SU-DHL-6 (cell line): ENCODE results near the gene PRICKLE2.

Experiments used
- H2AFZ ChIP-seq: fragments of 200-600 bp; sonication (generic); 2 replicates; pipeline ENCODE4 v1.6.1; 2014; ENCODE audit warnings: low read depth, mild to moderate bottlenecking, moderate library complexity, mixed read lengths, antibody characterized with exemption, low read length; ENCODE audit not compliant: severe bottlenecking
- H3F3A ChIP-seq: fragments of 200-600 bp; shearing (Covaris generic); 2 replicates; pipeline ENCODE4 v1.6.0; 2016; ENCODE audit warnings: antibody characterized with exemption, mild to moderate bottlenecking; ENCODE audit not compliant: insufficient read depth
- H3K27ac ChIP-seq: fragments of 200-600 bp; sonication (generic); 2 replicates; pipeline ENCODE4 v1.5.1; 2016; ENCODE audit warnings: low read depth, mild to moderate bottlenecking, low read length, moderate library complexity, mixed read lengths
- H3K27me3 ChIP-seq: fragments of 200-600 bp; sonication (generic), shearing (Covaris generic); 2 replicates; pipeline ENCODE4 v1.6.0; 2014; ENCODE audit warnings: mild to moderate bottlenecking, low read length
- H3K36me3 ChIP-seq: fragments of 200-600 bp; sonication (generic); 2 replicates; pipeline ENCODE4 v1.6.1; 2014; ENCODE audit warnings: mild to moderate bottlenecking, low read length, mixed read lengths
- H3K4me2 ChIP-seq: fragments of 300-600, 200-600 bp; shearing (Covaris generic), sonication (generic); 2 replicates; pipeline ENCODE4 v1.6.0; 2014; ENCODE audit warnings: low read length, low read depth, mild to moderate bottlenecking; ENCODE audit not compliant: poor library complexity, severe bottlenecking
- H3K4me3 ChIP-seq: fragments of 200-600 bp; sonication (generic); 2 replicates; pipeline ENCODE4 v1.5.1; 2014; ENCODE audit warnings: antibody characterized with exemption, low read length, mild to moderate bottlenecking, mixed read lengths; ENCODE audit not compliant: insufficient read depth, poor library complexity, severe bottlenecking
- H3K79me2 ChIP-seq: fragments of 200-600 bp; sonication (generic); 2 replicates; pipeline ENCODE4 v1.6.1; 2014; ENCODE audit warnings: mild to moderate bottlenecking, low read length, moderate library complexity; ENCODE audit not compliant: insufficient read depth
- H3K9ac ChIP-seq: fragments of 200-600 bp; sonication (generic); 2 replicates; pipeline ENCODE4 v1.7.0; 2014; ENCODE audit warnings: mild to moderate bottlenecking, low read length
- H3K9me2 ChIP-seq: fragments of 200-600 bp; sonication (generic); replicated peaks from 2 replicates; pipeline ENCODE4 v1.6.1; 2014; ENCODE audit warnings: low read length; ENCODE audit not compliant: insufficient read depth
- H3K9me3 ChIP-seq: fragments of 200-600 bp; sonication (generic); 2 replicates; pipeline ENCODE4 v1.6.1; 2014; ENCODE audit warnings: low read length, mixed read lengths; ENCODE audit not compliant: insufficient read depth
- H4K20me1 ChIP-seq: fragments of 200-600 bp; sonication (generic); 2 replicates; pipeline ENCODE4 v1.6.1; 2014; ENCODE audit warnings: low read depth, mild to moderate bottlenecking, antibody characterized with exemption, low read length, moderate library complexity, mixed read lengths
- EZH2phosphoT487 ChIP-seq: fragments of 200-600 bp; sonication (generic), shearing (Covaris generic); conservative IDR thresholded peaks from 2 replicates; pipeline ENCODE4 v1.6.1; 2018; ENCODE audit warnings: mild to moderate bottlenecking, antibody characterized with exemption, low read length, moderate library complexity, mixed read lengths
- TF ChIP-seq, protein P1 (sequence below): fragments of 200-600 bp; sonication (generic); IDR thresholded peaks from one replicate; pipeline ENCODE4 v1.5.1; 2017; ENCODE audit warnings: antibody characterized with exemption, mild to moderate bottlenecking, low read length, moderate library complexity; ENCODE audit not compliant: insufficient read depth, poor library complexity, severe bottlenecking

PRICKLE2 gene

DNA sequence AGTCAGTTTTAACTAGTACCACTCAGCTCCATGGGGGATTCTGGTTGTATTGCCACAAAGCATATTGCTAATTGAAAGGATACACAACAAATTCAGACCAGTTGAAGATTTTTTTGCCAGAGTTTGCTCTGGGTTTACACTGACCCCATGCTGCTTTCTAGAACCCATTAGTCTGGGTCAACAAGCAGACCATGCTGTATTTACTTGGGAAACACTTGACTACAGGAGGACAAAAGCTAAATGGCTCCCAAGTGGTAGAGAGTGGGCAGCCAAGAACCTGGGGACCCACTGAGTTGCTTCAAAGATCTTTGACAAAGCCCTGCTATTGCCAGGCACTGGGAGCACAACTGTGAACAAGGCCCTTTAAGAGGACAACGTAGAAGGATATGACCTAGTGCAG, 115.2 kb downstream of the PRICKLE2 start:
- Histone ChIP-seq H3K4me3 (no peak overlapping the region), H3K27ac (no peak overlapping the region)
- TF ChIP-seq, protein P1, sequence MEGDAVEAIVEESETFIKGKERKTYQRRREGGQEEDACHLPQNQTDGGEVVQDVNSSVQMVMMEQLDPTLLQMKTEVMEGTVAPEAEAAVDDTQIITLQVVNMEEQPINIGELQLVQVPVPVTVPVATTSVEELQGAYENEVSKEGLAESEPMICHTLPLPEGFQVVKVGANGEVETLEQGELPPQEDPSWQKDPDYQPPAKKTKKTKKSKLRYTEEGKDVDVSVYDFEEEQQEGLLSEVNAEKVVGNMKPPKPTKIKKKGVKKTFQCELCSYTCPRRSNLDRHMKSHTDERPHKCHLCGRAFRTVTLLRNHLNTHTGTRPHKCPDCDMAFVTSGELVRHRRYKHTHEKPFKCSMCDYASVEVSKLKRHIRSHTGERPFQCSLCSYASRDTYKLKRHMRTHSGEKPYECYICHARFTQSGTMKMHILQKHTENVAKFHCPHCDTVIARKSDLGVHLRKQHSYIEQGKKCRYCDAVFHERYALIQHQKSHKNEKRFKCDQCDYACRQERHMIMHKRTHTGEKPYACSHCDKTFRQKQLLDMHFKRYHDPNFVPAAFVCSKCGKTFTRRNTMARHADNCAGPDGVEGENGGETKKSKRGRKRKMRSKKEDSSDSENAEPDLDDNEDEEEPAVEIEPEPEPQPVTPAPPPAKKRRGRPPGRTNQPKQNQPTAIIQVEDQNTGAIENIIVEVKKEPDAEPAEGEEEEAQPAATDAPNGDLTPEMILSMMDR: no peak
- TF ChIP-seq EZH2phosphoT487: no peak

DNA sequence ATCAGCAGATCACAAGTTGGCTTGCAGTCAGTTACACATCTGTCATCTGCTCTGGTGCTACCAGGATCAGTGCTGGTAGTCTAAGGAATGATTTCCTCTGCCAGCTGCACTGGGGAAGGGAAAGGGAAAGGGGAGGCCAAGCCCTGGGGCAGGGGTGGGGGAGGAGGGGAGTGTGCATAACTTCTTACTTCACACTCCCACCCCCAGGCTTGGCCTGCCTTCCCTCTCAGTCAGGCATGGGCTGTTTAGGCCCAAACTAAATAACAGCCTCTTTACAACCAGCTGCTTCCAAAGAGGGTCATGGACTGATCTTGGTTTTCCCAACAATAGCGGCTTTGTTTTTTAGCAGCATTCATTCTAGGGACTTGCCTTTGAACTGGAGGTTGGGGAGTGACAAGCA, 115.8 kb downstream of the PRICKLE2 start:
- H3K4me2 ChIP-seq: no peak overlapping the region
- H3K9me2 ChIP-seq: no peaks in the 10 kb centered on the region
- no peak overlapping the region for H3K4me3 ChIP-seq
- no peaks in the 10 kb centered on the region for H4K20me1 ChIP-seq
- H3K27me3 ChIP-seq: no peaks in the 10 kb centered on the region
- no peak for TF ChIP-seq EZH2phosphoT487
- TF ChIP-seq, protein P1: no peak
- no peaks in the 10 kb centered on the region for H3F3A ChIP-seq
- no peak overlapping the region for H3K9ac ChIP-seq
- H3K79me2 ChIP-seq: no peaks in the 10 kb centered on the region
- no peak overlapping the region for H3K27ac ChIP-seq
- no peaks in the 10 kb centered on the region for H3K36me3 ChIP-seq
- H3K9me3 ChIP-seq: no peaks in the 10 kb centered on the region
- H2AFZ ChIP-seq: no peak overlapping the region

More for the DNA sequence above, 115.2 kb downstream of the PRICKLE2 start:
- no peaks in the 10 kb centered on the region for H3F3A ChIP-seq
- no peaks in the 10 kb centered on the region for H3K9me2 ChIP-seq
- no peak overlapping the region for H2AFZ ChIP-seq
- H3K9me3 ChIP-seq: no peaks in the 10 kb centered on the region
- H4K20me1 ChIP-seq: no peaks in the 10 kb centered on the region
- no peak overlapping the region for H3K9ac ChIP-seq
- no peak overlapping the region for H3K4me2 ChIP-seq
- no peaks in the 10 kb centered on the region for H3K36me3 ChIP-seq
- H3K79me2 ChIP-seq: no peaks in the 10 kb centered on the region
- H3K27me3 ChIP-seq: no peaks in the 10 kb centered on the region

GRCh38 chr3:64108784-64109317, 116.4 kb downstream of the PRICKLE2 start:
- no peak overlapping the region for H3K4me3 ChIP-seq
- H3K79me2 ChIP-seq: no peaks in the 10 kb centered on the region
- H3K27me3 ChIP-seq: no peaks in the 10 kb centered on the region
- TF ChIP-seq EZH2phosphoT487: no peak
- TF ChIP-seq, protein P1: no peak
- H3K9ac ChIP-seq: no peak overlapping the region
- H2AFZ ChIP-seq: no peak overlapping the region
- H3F3A ChIP-seq: no peaks in the 10 kb centered on the region
- H3K27ac ChIP-seq: no peak overlapping the region
- no peak overlapping the region for H3K4me2 ChIP-seq
- H3K36me3 ChIP-seq: no peaks in the 10 kb centered on the region
- no peaks in the 10 kb centered on the region for H3K9me3 ChIP-seq
- H3K9me2 ChIP-seq: no peaks in the 10 kb centered on the region
- no peaks in the 10 kb centered on the region for H4K20me1 ChIP-seq
